Right atrium auricular region (tissue), 2 donors: ENCODE data around the gene ZBTB21. TPM values are rescaled to one million over a fixed set of nuclear protein-coding genes. Genes with fewer than 3 reads are reported as not detected.

Experiments used
- DNase-seq: peaks from one replicate; pipeline ENCODE4 v3.0.0-alpha.2; 2019; ENCODE audit warnings: low spot score
- H3K27ac ChIP-seq, 2 donors: fragments of 200-600 bp; sonication (generic); 1 replicate in 1 of 2; 2 replicates in 1 of 2; pipeline ENCODE4 v1.5.1; 2016 to 2019
- H3K27me3 ChIP-seq, 2 donors: fragments of 200-600 bp; sonication (generic); one replicate each; pipeline versions ENCODE4 v1.5.1 to v1.6.0; 2017 to 2019
- H3K36me3 ChIP-seq: fragments of 200-600 bp; sonication (generic); one replicate; pipeline ENCODE4 v1.5.1; 2016
- H3K4me1 ChIP-seq, 2 donors: fragments of 200-600 bp; sonication (generic); one replicate each; pipeline versions ENCODE4 v1.5.1 to v1.6.0; 2017 to 2019
- H3K4me3 ChIP-seq, 2 donors: fragments of 200-600 bp; sonication (generic); 1 replicate in 1 of 2; 2 replicates in 1 of 2; pipeline ENCODE4 v1.5.1; 2017 to 2019; ENCODE audit warnings: mild to moderate bottlenecking in 1 of 2, moderate library complexity in 1 of 2
- H3K9me3 ChIP-seq, 2 donors: fragments of 200-600 bp; sonication (generic); one replicate each; pipeline ENCODE4 v1.5.1; 2019
- total RNA-seq, 2 donors: library from RNA; depleted of rRNA; stranded (reverse); fragments of >200 nt; gene quantifications; one replicate each; pipeline ENCODE4 v1.1.0, GENCODE V29; 2016
- TF ChIP-seq, protein P1 (sequence below), 2 donors: fragments of 200-600 bp; sonication (generic); IDR thresholded peaks; one replicate each; pipeline ENCODE4 v1.5.1; 2019; ENCODE audit warnings: antibody characterized with exemption in 2 of 2

Gene ZBTB21
- total RNA-seq, 2 donors from 2014 or later: 5.5 to 10.3 TPM

DNA sequence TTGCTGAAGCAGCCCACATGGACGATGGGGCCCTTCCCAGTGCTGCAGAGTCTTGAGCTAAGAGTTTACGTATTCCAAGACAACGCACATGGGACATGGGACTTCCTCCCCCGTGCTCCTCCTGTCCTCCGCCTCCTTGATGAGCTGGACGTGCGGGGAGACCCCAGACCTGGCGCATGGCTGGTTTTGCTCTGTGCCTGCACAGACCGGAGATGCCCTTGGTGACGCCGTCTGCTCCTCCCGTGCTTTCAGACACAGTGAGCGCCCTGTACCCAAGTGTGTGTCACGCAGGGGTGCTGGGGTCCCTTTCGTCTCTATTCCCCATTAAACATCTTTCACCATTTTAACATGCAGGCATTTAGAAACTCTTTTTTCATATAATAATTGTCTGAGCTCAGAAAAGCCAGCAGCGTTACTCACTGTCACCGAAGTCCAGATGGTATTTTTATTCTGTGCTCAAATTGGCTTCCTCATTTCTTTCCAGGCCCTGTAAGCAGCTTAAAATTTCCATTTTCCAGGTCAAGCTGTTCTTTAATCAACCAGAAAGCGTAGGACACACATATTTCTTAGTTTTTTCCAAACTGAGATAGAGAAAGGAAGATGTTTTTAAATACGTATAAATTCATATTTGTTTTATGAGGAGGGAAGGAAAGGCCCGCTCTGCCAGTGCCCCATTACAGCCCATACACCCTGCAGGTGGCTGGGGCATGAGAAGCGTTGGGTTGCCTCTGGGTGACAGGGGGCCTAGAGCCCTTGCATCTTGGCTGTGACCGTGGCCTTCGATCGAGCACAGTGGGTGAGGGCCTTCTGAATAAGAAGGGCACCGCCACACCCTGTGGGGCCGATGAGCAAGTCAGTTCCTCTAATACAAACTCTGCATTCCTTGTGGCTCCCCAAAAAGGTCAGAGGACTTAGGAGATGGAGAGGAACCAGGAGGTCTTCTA, 17.9 kb upstream of the ZBTB21 start:
- no peaks in the 10 kb centered on the region for H3K9me3 ChIP-seq
- H3K36me3 ChIP-seq: no peaks in the 10 kb centered on the region
- H3K27ac ChIP-seq: no peak overlapping the region
- no peaks in the 10 kb centered on the region for H3K27me3 ChIP-seq
- TF ChIP-seq, protein P1, sequence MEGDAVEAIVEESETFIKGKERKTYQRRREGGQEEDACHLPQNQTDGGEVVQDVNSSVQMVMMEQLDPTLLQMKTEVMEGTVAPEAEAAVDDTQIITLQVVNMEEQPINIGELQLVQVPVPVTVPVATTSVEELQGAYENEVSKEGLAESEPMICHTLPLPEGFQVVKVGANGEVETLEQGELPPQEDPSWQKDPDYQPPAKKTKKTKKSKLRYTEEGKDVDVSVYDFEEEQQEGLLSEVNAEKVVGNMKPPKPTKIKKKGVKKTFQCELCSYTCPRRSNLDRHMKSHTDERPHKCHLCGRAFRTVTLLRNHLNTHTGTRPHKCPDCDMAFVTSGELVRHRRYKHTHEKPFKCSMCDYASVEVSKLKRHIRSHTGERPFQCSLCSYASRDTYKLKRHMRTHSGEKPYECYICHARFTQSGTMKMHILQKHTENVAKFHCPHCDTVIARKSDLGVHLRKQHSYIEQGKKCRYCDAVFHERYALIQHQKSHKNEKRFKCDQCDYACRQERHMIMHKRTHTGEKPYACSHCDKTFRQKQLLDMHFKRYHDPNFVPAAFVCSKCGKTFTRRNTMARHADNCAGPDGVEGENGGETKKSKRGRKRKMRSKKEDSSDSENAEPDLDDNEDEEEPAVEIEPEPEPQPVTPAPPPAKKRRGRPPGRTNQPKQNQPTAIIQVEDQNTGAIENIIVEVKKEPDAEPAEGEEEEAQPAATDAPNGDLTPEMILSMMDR (IDR thresholded peaks at IDR 0.05): no peak
- DNase-seq: no peak
- no peak overlapping the region for H3K4me3 ChIP-seq
- no peaks in the 10 kb centered on the region for H3K4me1 ChIP-seq

GRCh38 chr21:42027085-42027821, 17.1 kb upstream of the ZBTB21 start:
- no peak overlapping the region for H3K27ac ChIP-seq
- H3K36me3 ChIP-seq: no peaks in the 10 kb centered on the region
- no peaks in the 10 kb centered on the region for H3K9me3 ChIP-seq
- TF ChIP-seq, protein P1 (IDR thresholded peaks at IDR 0.05): no peak
- no peaks in the 10 kb centered on the region for H3K4me1 ChIP-seq
- H3K4me3 ChIP-seq: no peak overlapping the region
- no peaks in the 10 kb centered on the region for H3K27me3 ChIP-seq
- DNase-seq: no peak

- DNase-seq: no peak
Measured at GRCh38 chr21:42026082-42026435, 15.9 kb upstream of the ZBTB21 start.

DNA sequence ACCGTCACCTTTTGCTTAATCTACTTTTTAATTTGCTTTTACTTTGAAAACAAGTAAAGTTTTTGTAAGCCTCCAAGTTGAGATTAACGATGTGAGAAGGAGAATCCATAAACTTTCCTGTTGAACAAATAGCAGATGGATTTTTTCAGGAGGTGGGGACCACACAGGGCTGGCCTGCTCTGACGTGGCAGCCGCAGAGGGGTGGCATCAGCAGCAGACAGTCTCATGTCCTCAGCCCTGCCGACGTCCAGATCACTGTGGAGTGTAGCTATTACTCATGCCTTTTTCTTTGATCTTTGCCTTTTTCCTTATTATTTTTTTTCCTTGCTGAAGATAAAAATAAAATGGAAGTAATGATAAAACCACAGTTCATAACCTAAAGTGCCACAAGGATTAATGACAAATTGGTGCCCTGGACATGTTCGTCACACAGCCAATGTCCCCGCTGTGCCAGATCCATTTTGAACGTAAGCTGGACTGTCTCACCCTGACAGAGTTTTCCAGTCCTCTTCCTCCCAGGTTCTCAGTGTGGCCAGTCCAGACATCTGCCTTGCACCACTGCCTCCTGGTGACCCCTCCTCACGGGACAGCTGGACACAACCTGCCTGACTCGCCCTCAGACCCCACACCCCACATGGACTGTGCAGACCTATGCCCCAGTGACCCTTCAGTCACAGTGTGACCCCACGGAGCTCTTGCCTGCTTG, 15.4 kb upstream of the ZBTB21 start:
- Histone ChIP-seq H3K27me3 (no peaks in the 10 kb centered on the region), H3K36me3 (no peaks in the 10 kb centered on the region), H3K27ac (no peak overlapping the region), H3K9me3 (no peaks in the 10 kb centered on the region), H3K4me1 (no peaks in the 10 kb centered on the region), H3K4me3 (no peak overlapping the region)
- no peak for DNase-seq
- TF ChIP-seq, protein P1 (IDR thresholded peaks at IDR 0.05): no peak

More at GRCh38 chr21:42026082-42026435, 15.9 kb upstream of the ZBTB21 start:
- no peak overlapping the region for H3K27ac ChIP-seq
- H3K4me3 ChIP-seq: no peak overlapping the region
- no peaks in the 10 kb centered on the region for H3K4me1 ChIP-seq
- H3K36me3 ChIP-seq: no peaks in the 10 kb centered on the region
- H3K9me3 ChIP-seq: no peaks in the 10 kb centered on the region
- TF ChIP-seq, protein P1 (IDR thresholded peaks at IDR 0.05): no peak
- H3K27me3 ChIP-seq: no peaks in the 10 kb centered on the region

DNA sequence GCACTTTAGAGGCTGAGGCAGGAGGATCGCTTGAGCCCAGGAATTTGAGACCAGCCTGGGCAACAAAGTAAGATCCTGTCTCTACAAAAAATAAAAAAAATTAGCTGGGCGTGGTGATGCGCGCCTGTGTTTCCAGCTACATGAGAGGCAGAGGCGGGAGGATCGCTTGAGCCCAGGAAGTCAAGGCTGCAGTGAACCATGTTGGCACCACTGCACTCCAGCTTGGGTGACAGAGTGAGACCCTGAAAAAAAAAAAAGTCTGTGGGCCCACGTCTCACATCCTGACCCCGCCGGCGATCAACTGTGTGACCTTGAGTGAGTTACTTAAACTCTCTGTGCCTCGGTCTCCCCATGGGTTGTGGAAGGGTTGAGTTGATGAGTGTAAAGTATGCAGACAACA, 12.7 kb upstream of the ZBTB21 start:
- no peak for DNase-seq
- Histone ChIP-seq H3K27ac (no peak overlapping the region), H3K27me3 (no peaks in the 10 kb centered on the region), H3K9me3 (no peaks in the 10 kb centered on the region), H3K36me3 (no peaks in the 10 kb centered on the region), H3K4me3 (no peak overlapping the region), H3K4me1 (no peaks in the 10 kb centered on the region)
- TF ChIP-seq, protein P1 (IDR thresholded peaks at IDR 0.05): no peak
